Amniotic epithelial cell (primary cell): ENCODE data around the gene KLHL15.

ENCODE experiments used
- DNase-seq: peaks from one replicate; pipeline ENCODE4 v3.0.0-alpha.2; 2010; ENCODE audit warnings: low read depth

Gene KLHL15

GRCh38 chrX:23945206-23945605 lies 81.8 kb downstream of the KLHL15 start:
- no peak for DNase-seq

DNA sequence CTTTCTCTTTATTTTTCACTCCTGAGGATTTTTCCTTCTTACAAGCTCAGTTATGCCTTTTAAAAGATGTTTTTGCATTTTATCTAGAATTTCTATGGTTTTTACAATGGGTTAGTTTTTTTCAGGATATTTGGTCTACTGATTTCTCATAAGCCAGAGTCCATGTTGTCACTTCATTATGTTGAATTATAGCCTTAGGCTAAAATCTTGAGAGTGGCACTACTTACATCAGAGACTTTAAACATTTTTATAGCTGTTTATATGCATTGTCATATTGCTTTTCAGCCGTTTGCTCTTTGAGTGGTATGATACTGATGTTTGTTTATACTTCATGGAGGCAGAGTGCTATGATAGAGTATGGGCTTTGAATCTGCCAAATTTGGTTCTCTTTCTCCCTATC lies 82.8 kb downstream of the KLHL15 start:
- no peak for DNase-seq

GRCh38 chrX:23939203-23939602 lies 87.8 kb downstream of the KLHL15 start:
- DNase-seq: no peak

GRCh38 chrX:23938690-23939089 lies 88.3 kb downstream of the KLHL15 start:
- peak; percentile 1 for DNase-seq

- DNase-seq: peak; percentile 3
Observed at GRCh38 chrX:23937100-23937499, 89.9 kb downstream of the KLHL15 start.

DNA sequence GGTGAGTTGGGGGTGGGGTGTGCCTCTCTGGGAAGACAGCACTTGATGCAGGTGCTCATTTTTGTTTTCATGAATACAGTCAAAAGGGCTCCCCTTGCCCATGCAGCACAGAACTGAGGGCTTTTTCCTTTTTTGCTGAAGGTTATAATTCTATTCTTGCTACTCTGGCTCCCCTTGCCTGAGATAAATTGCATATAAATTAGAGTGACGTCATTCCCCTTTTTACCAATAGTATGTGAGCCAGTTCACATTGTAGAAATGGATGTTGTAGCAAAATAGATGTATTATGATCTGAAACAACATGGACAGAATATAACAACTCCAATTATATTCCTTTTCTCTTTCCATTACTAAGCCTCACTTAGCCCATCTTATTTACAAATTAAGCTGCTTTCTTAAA lies 90.8 kb downstream of the KLHL15 start:
- DNase-seq: no peak

DNA sequence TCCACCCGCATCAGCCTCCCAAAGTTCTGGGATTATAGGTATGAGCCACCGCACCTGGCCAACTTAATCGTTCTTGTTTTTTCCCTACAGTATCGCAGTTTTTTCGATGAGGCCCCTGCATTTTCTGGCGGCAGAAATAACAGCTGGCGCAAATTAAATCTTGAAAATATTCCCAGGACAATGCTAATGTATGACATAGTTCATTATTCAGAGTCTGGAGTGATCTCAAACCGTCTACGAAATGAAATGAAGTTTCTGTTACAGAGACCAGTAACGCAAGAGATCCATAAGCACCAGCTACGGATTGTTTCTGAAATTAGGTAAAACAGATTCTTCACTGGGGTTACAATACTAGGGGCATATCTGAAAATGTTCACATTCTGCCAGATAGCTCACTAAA lies 91.9 kb downstream of the KLHL15 start:
- no peak for DNase-seq
